HEK293 (cell line): ENCODE data around the gene OPA1.

Source experiments
- BCL11B ChIP-seq: fragments of 450-650 bp; formaldehyde crosslinking; IDR thresholded peaks from 2 replicates; pipeline ENCODE4 v1.5.1; 2016; ENCODE audit warnings: low read depth, missing biosample characterization, missing genetic modification characterization
- CTCF ChIP-seq: fragments of 450-650 bp; formaldehyde crosslinking; IDR thresholded peaks from 2 replicates; pipeline ENCODE4 v1.5.1; 2016; ENCODE audit warnings: missing biosample characterization, missing genetic modification characterization
- PATZ1 ChIP-seq: fragments of 450-650 bp; formaldehyde crosslinking; IDR thresholded peaks from 2 replicates; pipeline ENCODE4 v1.5.1; 2016; ENCODE audit warnings: missing biosample characterization, missing genetic modification characterization
- REST ChIP-seq: fragments of 450-650 bp; formaldehyde crosslinking; IDR thresholded peaks from 2 replicates; pipeline ENCODE4 v1.5.1; 2016; ENCODE audit warnings: missing biosample characterization, missing genetic modification characterization
- ZBTB11 ChIP-seq: fragments of 450-650 bp; formaldehyde crosslinking; conservative IDR thresholded peaks from 2 replicates; pipeline ENCODE4 v1.5.1; 2016; ENCODE audit warnings: low read depth, missing biosample characterization, missing genetic modification characterization
- ZNF148 ChIP-seq: fragments of 450-650 bp; formaldehyde crosslinking; IDR thresholded peaks from 2 replicates; pipeline ENCODE4 v1.5.0; 2017; ENCODE audit warnings: missing biosample characterization, missing genetic modification characterization, borderline replicate concordance
- ZNF175 ChIP-seq: fragments of 450-650 bp; formaldehyde crosslinking; IDR thresholded peaks from 2 replicates; pipeline ENCODE4 v1.5.1; 2016; ENCODE audit warnings: missing biosample characterization, missing genetic modification characterization
- ZNF248 ChIP-seq: fragments of 450-650 bp; formaldehyde crosslinking; IDR thresholded peaks from 2 replicates; pipeline ENCODE4 v1.5.1; 2017; ENCODE audit warnings: missing biosample characterization, missing genetic modification characterization
- ZNF274 ChIP-seq, 2 experiments: fragments of 200-500 bp in 1 of 2; fragments of 450-650 bp in 1 of 2; sonication (Bioruptor generic) in 1 of 2; formaldehyde crosslinking in 1 of 2; IDR thresholded peaks; 2 replicates each; pipeline versions ENCODE4 v1.5.1 to v1.6.1; 2014 to 2016; ENCODE audit warnings: borderline replicate concordance in 1 of 2, inconsistent platforms in 1 of 2, low read length in 1 of 2, missing biosample characterization in 1 of 2, missing genetic modification characterization in 1 of 2
- ZNF324 ChIP-seq: fragments of 450-650 bp; formaldehyde crosslinking; IDR thresholded peaks from 2 replicates; pipeline ENCODE4 v1.5.1; 2016; ENCODE audit warnings: missing biosample characterization, missing genetic modification characterization
- ZNF639 ChIP-seq: fragments of 450-650 bp; formaldehyde crosslinking; IDR thresholded peaks from 2 replicates; pipeline ENCODE4 v1.5.1; 2016; ENCODE audit warnings: missing biosample characterization, missing genetic modification characterization

- TF ChIP-seq CTCF (no peak), ZNF324 (tag by site-specific recombination) (no peak), BCL11B (tag by site-specific recombination) (no peak), ZNF248 (tag by site-specific recombination) (no peak), ZNF175 (no peak), ZBTB11 (tag by site-specific recombination) (no peak), ZNF639 (tag by site-specific recombination) (no peak), REST (tag by site-specific recombination) (no peak), PATZ1 (no peak), ZNF274 (IDR thresholded peaks at IDR 0.05; ENCODE audit: low read length) (no peak), ZNF274 (tag by site-specific recombination; IDR thresholded peaks at IDR 0.05; ENCODE audit: borderline replicate concordance) (no peak), ZNF148 (tag by site-specific recombination) (no peak)
These were observed 36.2 kb upstream of the OPA1 start for GRCh38 chr3:193556841-193557240.
